HG03139 (cell line): Measurements from ENCODE around the gene TRMO.

ENCODE experiments used
- ATAC-seq: cut with Tn5 transposase; IDR thresholded peaks from one replicate; pipeline ENCODE4 v1.9.1; 2021; ENCODE audit not compliant: unreplicated experiment

The TRMO gene

DNA sequence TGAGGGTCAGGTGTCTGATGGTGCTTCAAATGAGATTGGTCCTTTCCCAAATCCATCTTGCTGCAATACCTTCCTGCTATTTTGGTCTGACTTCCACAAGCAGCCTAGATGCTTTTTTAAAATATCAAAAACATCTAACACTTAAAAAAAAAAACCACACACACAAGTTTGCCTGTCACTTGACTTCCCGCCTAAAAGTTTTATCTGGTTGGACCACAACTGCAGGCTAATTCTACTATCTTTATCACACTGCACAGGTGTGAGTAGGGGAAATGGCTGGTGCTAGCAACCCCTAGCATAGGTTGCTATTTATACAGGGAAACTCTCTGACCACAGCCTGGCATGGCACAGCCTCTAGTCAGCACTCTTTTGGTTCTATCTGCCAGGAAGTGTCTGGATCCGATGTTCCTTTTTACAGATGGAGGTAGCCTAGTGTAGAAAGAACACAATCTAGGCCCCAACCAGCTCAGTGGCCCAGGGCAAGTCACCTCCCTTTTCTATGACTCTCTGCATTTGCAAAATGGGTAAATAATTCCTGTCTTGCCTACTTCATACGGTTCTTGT is 15.9 kb upstream of the TRMO start, which contains the start of gene HEMGN:
HEMGN (minus strand) TSS at position 92 of the 564 bp plus-strand sequence; CDS start at position 56, 36 bp downstream.
- no peak for ATAC-seq

DNA sequence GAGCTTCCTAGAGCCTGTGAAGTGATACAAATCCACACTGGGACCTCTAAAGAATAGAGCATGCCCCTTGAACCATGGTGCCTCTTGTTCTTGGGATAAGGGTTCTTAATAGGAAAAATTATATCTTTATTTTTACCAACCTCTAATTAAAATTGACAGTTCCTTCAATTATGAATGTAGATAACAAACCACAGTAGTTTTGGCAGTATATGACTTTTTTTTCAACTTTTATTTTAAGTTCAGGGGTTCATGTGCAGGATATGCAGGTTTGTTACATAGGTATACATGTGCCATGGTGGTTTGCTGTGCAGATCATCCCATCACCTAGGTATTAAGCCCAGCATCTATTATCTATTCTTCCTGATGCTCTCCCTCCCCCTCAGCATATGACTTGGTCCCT is 14.7 kb upstream of the TRMO start:
- no peak for ATAC-seq

DNA sequence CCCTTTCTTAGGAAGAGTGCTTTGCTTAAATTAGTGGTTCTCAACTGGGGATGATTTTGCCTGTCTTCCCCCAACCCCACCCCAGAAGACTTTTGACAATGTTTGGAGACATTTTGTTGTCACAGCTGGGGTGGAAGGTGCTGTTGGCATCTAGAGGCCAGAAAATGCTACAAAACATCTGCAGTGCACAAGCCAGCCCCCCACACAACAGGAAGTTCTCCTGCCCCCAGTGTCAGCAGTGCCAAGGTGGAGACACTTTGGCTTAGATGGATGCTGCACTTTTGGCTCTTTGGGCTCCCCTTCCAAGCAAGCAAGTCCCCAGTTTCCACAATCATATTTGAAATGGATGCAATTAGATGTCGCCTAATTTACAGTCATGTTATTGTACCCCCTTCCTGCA is 13.0 kb upstream of the TRMO start:
- no peak for ATAC-seq

DNA sequence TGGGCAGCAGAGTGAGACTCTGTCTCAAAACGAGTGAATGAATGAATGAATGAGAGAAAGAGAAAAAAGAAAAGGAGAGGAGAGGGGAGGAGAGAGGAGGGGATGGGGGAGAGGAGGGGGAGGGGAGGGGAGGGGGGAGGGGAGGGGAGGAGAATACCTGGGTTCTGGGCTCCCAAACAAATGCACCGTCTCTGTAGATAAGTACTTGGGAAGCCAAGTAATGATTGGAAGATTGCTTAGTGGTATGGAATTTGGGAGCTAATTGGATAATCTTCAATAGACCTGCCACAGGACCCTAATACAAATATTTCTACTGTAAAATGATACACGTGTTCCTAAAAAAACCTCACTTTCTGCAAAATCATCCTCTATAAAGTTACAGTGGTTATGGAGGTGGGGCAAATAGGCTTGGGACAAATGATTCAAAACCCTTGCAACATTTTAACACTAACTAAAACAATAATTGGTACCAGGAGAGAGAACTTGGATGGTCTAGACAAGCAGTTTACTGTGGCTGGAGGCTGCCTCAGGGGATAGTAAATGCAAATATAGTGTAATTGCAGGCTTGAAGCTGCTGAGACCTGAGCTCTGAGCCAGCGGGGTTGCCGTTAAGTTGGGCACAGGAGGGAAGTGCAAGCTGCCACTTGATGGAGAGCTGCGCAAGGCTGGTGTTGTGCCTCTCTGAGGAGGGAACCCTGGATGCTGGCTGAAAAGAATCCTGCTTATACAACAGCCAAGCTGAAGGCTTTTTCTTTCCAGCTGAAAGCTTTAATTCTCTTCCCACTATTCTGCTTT is 12.2 kb upstream of the TRMO start:
- no peak for ATAC-seq

DNA sequence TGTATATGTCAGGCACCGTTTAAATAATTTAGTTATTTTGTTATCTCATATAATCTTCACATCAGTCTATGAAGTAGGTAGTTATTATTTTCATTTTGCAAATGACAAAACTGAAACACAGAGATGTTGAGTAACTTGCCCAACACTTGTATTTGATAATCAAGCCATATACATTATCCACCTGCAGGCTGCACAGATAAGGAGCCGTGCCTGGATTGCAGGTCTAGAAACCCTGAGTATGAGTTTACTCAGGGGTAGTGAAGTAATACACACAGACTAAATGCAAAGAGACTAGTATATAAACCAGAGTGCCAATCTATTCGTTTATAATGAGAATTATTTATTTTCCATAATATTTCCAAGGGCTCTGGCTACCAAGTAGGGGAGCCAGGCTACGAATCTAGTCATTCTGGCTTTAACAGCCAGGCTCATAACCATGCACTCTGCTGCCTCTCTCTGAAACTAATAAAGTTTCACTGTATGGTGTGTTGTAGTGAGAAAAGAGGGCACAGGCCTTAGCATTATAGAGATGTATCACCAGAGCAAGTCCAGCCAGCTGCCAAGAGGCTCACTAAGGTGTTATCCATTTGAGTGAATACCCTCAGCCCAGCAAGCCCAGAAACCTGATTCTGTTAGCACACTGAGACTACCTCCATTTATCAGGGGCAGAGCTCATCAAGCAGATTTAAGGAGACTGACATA is 11.1 kb upstream of the TRMO start:
- ATAC-seq: no peak

DNA sequence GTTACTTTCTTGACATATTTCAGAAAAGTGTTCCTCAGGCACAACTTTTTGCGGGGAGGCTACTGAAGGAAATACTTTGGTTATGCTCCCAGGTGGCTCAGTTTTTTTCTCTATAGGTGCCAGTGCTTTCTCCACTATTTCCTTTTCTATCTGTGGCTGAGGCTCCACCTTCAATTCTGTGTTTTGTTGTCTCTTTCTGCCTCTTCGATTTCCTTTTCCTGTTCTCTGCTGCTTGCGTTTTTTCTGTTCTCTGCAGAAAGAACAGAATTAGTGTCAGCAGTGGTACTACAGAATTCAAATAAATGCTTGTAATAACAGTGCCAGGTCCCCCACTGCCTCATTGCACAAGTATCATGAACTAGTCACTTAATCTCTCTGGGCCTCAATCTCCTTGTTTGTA is 8.7 kb upstream of the TRMO start:
- no peak for ATAC-seq

DNA sequence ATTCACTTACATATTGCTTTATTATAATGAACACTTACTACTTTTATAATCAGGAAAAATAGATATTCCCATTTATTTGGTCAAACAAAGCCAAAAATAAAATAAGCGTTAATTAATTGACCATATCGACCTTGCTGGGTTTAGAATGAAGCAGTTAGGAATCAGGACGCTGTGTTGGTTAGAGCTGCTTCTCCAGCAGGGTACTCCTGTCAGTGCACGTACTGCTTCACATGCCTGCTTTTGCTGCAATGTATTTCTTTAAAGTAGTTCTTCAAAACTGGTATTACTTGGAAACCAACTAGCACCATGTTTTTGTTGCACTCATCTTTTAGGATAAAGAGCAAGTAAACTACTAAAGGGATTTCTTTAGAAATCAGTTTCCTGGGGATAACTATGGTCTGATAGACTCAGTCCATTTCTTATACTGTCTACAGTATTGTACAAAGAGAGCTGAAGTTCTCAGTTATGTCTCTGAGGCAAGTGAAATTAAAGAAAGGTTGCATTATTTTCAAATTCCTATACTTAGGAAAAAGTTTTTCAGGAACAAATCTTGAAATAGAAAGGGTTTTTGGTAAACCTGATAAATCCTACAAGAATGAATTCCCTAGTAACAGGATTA is 6.8 kb upstream of the TRMO start:
- no peak for ATAC-seq

DNA sequence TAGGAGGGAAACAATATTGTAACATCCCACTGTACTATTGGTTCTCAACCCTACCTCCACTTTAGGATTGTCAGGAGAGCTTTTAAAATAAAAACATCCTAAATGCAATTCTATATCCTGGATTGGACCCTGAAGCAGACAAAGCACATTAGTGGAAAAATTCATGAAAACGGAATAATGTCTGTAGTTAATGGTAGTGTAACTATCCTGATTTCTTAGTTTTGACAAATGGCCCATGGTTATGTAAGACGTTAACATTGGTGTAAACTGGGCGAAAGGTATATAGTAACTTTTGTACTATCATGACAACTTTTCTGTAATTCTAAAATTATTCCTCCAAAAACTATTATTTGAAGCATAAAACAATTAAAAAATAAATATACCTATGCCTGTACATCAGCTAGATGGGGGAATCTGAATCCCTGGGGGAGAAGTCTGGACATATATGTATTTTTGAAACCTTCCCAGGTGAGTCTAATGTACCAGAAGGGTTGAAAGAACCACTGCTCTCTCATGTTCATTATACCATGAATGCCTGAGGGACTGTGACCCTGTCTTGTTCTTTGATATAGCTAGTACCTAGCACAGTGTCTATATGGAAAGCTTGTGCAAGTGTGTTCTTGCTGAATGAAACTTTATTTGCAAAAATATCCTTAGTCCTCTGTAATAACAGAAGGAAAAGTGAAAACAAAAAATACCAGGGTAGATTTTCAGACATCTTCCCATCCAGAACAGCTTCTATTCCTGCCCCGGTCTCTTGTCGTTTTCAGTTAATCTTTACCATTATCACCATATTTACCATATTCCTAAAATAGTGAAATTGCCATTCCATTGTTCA is 3.4 kb upstream of the TRMO start:
- ATAC-seq: no peak

DNA sequence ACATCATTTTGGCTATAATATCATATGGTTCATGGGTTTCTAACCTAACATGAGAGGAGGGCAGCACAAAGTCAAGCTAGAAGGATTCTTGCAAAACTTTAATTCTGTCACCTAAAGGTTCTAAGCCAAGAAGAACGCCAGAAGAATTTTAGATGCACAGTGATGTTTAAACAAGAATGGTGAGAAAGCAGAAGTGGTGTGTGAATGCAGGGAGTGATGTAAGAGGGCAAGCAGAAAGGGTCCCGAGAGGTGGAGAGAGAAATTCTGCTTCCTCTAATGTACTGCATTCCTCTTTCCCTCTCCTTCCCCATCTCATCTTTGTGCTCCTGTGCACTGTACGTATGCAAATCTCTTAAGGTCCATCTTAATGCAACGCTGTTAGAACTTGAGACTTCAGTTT is 2.1 kb upstream of the TRMO start:
- ATAC-seq: no peak

DNA sequence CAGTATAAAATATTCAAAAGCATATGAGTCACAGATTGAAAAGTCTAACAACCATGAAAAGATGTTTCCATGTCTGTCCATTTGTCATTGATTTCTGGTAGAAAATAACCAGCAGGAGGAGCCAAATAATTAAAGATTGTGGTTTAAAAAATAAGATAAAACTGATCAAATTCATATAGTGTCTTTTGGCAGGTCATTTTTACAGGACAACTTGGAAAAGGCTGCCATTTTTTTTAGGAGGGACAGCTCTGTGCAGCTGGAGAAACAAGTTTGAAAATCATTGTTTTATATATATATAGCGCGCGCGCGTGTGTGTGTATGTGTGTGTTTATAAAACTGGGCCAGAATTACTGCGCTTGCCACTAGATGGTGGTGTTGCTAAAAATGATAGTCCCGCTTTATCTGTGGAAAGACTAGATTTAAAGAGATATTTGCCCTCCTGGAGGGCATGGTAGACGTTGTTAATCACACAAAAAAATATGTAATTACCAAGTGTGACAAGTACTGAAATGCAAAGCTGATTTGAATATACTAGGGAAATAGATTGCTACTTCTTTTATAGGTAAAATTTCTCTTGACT is 1.3 kb upstream of the TRMO start:
- no peak for ATAC-seq

DNA sequence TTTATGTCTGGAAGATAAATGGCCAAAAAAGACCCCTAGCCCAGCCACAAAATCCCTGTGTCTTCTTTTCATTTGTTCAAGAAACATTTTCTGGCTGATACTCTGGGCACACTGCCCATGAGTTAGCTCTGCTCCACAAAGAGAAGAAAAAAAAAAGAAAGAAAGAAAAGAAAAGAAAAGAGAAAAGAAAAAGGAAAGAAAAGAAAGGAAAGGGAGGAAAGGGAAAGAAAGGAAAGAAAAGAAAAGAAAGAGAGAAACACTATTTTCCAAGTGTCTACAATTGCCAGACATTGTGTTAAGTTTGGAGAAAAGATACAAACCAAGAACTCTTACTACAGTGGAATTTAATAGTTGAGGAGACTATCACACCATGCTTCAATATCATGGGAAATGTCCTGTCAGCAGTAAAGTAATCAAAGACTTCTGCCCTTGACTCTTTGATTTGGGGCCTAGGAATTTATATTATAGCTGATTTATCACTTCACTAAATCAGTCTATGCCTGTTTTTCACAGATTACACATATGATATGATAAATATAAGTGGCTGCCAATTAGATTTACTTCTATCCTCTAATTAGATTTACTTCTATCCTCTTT is 3.0 kb downstream of the TRMO start:
- no peak for ATAC-seq

DNA sequence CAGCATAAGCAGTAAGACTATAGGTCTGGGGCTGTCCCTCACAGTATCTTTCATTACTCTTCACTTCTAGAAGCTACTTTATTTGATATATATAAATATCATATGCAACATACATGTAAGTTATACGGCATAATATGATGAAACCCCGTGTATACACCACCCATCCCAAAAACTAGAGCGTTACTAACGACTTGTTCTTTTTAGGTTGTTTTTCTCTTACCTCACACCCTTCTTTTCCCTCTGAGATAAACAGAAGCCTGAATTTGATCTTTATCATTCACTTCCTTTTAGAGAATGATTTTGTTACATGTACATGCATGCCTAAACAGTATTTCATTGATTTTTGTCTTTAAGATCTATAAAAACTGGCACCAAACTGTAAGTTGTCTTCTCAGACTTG is 3.7 kb downstream of the TRMO start:
- ATAC-seq: no peak

DNA sequence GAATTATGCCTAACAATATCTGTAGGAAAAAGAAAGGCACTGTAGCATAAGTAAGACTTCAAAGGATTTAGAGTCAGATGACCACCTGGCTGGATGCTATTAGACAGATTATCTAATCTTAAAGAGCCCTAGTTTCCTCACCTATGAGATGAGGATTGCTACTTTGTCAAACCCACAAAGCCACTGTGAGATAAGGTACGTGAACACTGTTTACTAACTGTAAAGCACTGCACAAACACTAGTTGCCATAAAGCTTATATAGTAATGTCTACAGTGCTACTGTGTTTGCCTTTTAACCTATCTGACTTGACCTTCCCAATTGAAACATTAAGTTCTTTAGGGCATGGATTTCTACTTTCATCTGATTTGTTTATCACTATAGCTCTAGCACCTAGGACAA is 10.3 kb downstream of the TRMO start:
- ATAC-seq: no peak

DNA sequence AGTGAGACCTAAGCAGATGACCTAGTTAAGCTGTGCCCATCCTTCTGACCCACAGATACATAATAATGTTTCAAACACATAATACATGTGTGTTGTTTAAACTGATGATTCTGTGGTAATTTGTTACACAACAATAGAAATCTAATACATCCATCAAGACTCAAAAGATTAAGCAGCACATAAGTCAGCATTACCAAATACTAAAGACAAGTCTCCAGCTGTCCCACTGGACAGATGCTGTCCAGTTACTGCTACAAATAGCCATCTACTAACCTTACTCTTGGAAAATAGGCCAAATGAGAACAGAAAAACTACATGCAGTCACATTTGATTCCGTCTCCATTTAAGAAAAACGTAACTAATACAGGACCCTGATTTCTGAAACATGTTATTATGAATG is 10.8 kb downstream of the TRMO start:
- ATAC-seq: no peak

DNA sequence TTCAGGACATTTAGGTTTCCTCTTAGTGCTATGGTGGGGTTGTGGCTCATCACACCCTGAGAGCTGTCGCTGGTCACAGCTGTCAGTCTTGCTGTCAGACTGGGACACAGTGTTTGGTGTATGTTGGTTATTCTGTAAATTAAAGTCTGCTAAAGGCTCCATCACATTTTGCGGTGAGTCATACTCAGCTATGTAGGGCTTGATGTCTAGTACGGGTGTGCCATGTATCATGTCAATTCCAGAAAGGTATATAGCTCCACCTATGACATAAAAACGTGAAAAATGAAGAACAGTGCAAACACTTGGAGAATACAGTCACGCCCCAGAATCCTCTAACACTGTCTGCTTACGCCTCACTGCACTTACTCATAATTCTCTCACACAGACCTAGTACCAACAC is 11.9 kb downstream of the TRMO start:
- no peak for ATAC-seq

DNA sequence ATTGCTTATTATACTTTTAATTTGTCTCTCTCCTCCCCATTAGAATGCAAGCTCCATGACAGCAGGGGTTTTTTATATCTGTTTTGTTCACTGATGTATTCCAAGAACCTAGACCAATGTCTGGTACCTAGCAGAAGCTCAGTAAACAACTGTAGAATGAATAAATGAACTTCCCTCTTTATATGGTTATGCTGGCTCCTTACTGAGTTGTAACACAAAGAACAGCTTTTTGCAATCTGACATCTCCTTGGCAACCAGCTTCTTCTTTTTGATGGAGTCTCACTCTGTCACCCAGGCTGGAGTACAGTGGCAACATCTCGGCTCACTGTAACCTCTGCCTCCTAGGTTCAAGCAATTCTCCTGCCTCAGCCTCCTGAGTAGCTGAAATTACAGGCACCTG is 13.6 kb downstream of the TRMO start:
- ATAC-seq: no peak

DNA sequence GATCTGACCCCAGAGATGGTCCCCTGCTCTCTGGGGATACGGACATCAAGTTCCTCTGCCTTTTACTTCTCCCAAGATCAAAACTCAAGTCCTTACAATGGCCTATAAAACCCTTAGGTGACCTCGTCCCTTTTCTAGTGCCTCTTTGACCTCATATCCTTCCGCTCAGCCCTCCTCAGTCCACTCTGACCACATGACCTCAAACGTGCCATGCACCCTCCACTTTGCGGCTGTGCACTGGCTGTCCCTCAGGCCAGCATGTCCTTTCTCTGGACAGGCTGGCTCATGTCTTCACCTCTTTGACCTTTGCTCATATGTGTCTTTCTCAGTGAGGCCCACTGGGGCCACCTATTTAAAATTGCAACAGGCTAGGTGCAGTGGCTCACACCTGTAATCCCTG is 14.7 kb downstream of the TRMO start:
- no peak for ATAC-seq

DNA sequence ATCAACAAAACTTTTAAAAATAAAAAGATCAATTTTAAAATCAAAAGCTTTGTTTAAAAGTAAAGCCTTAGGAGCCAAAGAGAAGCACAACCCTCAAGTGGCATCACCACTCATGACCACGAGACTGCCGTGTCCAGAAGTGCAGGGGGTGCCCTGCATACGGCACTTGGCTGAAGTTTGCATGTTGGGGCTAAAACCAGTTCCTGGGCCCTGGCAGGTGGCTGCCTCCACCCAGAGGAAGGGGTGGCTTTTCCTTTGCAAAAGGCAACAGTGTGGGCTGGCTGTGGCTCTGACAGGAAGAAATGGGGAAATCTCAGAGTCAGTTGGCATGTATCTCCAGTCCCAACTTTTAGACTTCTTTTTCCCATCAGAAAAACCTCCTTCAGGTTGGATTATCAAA is 15.3 kb downstream of the TRMO start:
- ATAC-seq: no peak

DNA sequence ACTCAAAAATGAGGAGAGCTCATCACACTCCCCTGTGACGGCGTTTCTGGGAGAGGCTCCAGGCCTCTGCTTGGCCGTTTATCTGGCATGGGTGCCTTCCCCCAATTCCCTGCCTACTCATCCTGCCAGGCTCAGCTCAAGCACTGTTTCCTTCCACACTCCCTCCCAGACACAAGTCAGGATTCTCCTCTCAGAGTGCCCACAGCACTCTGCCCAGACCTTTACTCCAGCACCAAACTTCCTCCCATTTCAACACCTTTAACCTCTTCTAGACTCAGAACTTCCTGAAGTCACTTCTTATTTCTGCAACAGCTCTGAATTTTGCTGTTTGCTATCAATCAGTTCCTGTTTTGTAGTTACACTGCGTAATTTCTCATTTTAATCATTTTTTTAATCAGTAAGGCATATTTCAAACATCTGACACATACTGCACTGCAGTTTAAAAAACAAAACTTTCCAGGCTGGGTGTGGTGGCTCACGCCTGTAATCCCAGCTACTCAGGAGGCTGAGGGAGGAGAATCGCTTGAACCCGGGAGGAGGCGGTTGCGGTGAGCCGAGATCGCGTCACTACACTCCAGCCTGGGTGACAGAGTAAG is 16.0 kb downstream of the TRMO start:
- no peak for ATAC-seq

DNA sequence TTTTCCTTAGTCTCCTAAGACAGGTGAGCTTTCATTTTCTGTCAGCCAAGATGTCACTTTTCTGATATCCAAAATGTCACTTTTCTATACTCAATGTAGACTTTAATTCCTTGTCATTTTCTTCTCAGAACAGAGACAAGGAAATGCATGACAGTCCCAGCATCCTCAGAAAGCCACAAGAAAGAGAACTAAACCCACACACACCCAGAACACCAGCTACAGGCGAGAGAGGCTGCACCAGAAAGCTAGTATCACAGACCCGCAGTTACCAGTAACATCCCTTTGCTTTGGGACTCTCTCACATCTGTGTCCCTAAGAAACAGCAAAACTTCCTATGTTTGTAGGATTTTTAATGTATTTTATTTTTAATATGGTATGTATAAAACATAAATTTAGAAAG is 17.1 kb downstream of the TRMO start:
- ATAC-seq: no peak
